Gastrocnemius medialis (tissue), 4 donors: ENCODE results near the gene CD300C. TPM values are rescaled to one million over a fixed set of nuclear protein-coding genes. Genes with fewer than 3 reads are reported as not detected.
"Not testable (repeated sequence)": the region's sequence is repeated elsewhere in the genome, so short reads cannot be mapped to it uniquely, and the experiment has no call there.

ENCODE experiments used
- ATAC-seq, 2 donors: fragments of 150-250 bp; one replicate each; pipeline ENCODE4 v1.9.1; 2016
- DNase-seq, 2 donors: peaks; one replicate each; pipeline ENCODE4 v3.0.0-alpha.2; 2019
- H3K27ac ChIP-seq, 4 donors: fragments of 200-600 bp; sonication (generic); 1 replicate in 1 of 4; 2 replicates in 3 of 4; pipeline ENCODE4 v1.5.1; 2016 to 2018; ENCODE audit warnings: mild to moderate bottlenecking in 2 of 4, moderate library complexity in 1 of 4
- H3K27me3 ChIP-seq, 3 donors: fragments of 200-600 bp; sonication (generic) in 2 of 3; 1 replicate in 1 of 3; 2 replicates in 2 of 3; pipeline versions ENCODE4 v1.5.1 to v1.6.0; 2016 to 2019; ENCODE audit warnings: mild to moderate bottlenecking in 1 of 3, moderate library complexity in 1 of 3
- H3K36me3 ChIP-seq, 2 donors: fragments of 200-600 bp; sonication (generic) in 1 of 2; one replicate each; pipeline ENCODE4 v1.5.1; 2017 to 2018
- H3K4me1 ChIP-seq, 2 donors: fragments of 200-600 bp; sonication (generic) in 1 of 2; one replicate each; pipeline ENCODE4 v1.5.1; 2016 to 2017; ENCODE audit warnings: mild to moderate bottlenecking in 2 of 2
- H3K4me3 ChIP-seq, 4 donors: fragments of 200-600 bp; sonication (generic) in 3 of 4; 1 replicate in 1 of 4; 2 replicates in 3 of 4; pipeline ENCODE4 v1.5.1; 2016 to 2019; ENCODE audit warnings: mild to moderate bottlenecking in 2 of 4
- H3K9me3 ChIP-seq, 3 donors: fragments of 200-600 bp; sonication (generic) in 2 of 3; 1 replicate in 1 of 3; 2 replicates in 2 of 3; pipeline ENCODE4 v1.5.1; 2016 to 2019
- CTCF ChIP-seq, 5 experiments: fragments of 450-650 bp in 3 of 5; fragments of 200-600 bp in 2 of 5; sonication (generic) in 2 of 5; IDR thresholded peaks in 4 of 5; conservative IDR thresholded peaks in 1 of 5; 1 replicate in 4 of 5; 2 replicates in 1 of 5; pipeline ENCODE4 v1.5.1; 2016 to 2019; ENCODE audit warnings: antibody characterized with exemption in 5 of 5, mild to moderate bottlenecking in 3 of 5, moderate library complexity in 3 of 5
- POLR2A ChIP-seq, 2 donors: fragments of 450-650 bp; IDR thresholded peaks; one replicate each; pipeline ENCODE4 v1.6.1; 2017; ENCODE audit warnings: antibody characterized with exemption in 2 of 2, mild to moderate bottlenecking in 2 of 2, moderate library complexity in 2 of 2
- in situ Hi-C, 4 donors: fragments of 200-750 bp; cut with MboI; loops; one replicate each; pipeline versions ENCODE4 v1.15.0 to v1.8.0; 2017; ENCODE audit warnings: low sequenced_read_pairs in 4 of 4
- intact Hi-C: fragments of 100-400 bp; cut with DNase I; formaldehyde crosslinking; loops from one replicate; pipeline ENCODE4 v1.15.1; 2023; ENCODE audit warnings: low total_unique reads
- total RNA-seq, 4 donors: library from RNA; depleted of rRNA; stranded (reverse); fragments of >200 nt; gene quantifications; one replicate each; pipeline versions ENCODE4 v1.1.0 to v1.2.3, GENCODE V29; 2016

CD300C gene
- total RNA-seq, 4 donors from 2014 or later = 0.16 TPM; not detected in 3

- intact Hi-C loops (loop anchor here (5.0 to 10.0 kb wide), 2 partner anchors 125 to 298 kb away; partner anchors contain the start of gene TTYH2), in situ Hi-C loops (no loop called here)
- peak overlapping the region; percentile 45 to 80 (median 63) for H3K27ac ChIP-seq
These were observed 33.3 kb downstream of the CD300C start for GRCh38 chr17:74512624-74513091.

GRCh38 chr17:74512036-74512435 lies 33.9 kb downstream of the CD300C start:
- Histone ChIP-seq H3K27me3 (no peaks in the 10 kb centered on the region), H3K4me1 (peaks cover 13 to 19% of the 10 kb centered on the region in 2 donors), H3K27ac (peak overlapping the region; percentile 45 to 80 (median 63)), H3K9me3 (no peaks in the 10 kb centered on the region), H3K4me3 (no peak overlapping the region), H3K36me3 (no peaks in the 10 kb centered on the region)
- intact Hi-C loops (loop anchor here (5.0 to 10.0 kb wide), 2 partner anchors 125 to 297 kb away; partner anchors contain the start of gene TTYH2), in situ Hi-C loops (no loop called here)
- ATAC-seq (peak; percentile 95), DNase-seq (peak; percentile 81 to 86)
- TF ChIP-seq CTCF (IDR thresholded peaks at IDR 0.05 in 4 of 5, conservative IDR thresholded peaks at IDR 0.05 in 1 of 5) (no peak), POLR2A (IDR thresholded peaks at IDR 0.05) (no peak)

More at GRCh38 chr17:74512624-74513091, 33.3 kb downstream of the CD300C start:
- TF ChIP-seq POLR2A (IDR thresholded peaks at IDR 0.05) (no peak), CTCF (IDR thresholded peaks at IDR 0.05 in 4 of 5, conservative IDR thresholded peaks at IDR 0.05 in 1 of 5) (no peak)
- peak in 1 of 2 donors; percentile 30 for DNase-seq
- Histone ChIP-seq H3K4me3 (no peak overlapping the region), H3K27me3 (no peaks in the 10 kb centered on the region), H3K4me1 (peaks cover 13 to 19% of the 10 kb centered on the region in 2 donors), H3K36me3 (no peaks in the 10 kb centered on the region), H3K9me3 (no peaks in the 10 kb centered on the region)
- ATAC-seq = peak; percentile 71 to 78

- no peaks in the 10 kb centered on the region for H3K9me3 ChIP-seq
- TF ChIP-seq CTCF (IDR thresholded peaks at IDR 0.05 in 4 of 5, conservative IDR thresholded peaks at IDR 0.05 in 1 of 5) (no peak), POLR2A (IDR thresholded peaks at IDR 0.05) (no peak)
- in situ Hi-C loops = no loop called here
These were observed 37.8 kb downstream of the CD300C start for GRCh38 chr17:74508156-74508555.

GRCh38 chr17:74503949-74504348 lies 42.0 kb downstream of the CD300C start:
- in situ Hi-C loops, H3K27me3 ChIP-seq, H3K4me3 ChIP-seq, intact Hi-C loops, H3K9me3 ChIP-seq, H3K36me3 ChIP-seq, H3K27ac ChIP-seq, H3K4me1 ChIP-seq: not testable (repeated sequence)
- peak in 1 of 2 donors; percentile 64 for DNase-seq
- peak in 1 of 2 donors; percentile 64 for ATAC-seq

More at GRCh38 chr17:74508156-74508555, 37.8 kb downstream of the CD300C start:
- H3K27me3 ChIP-seq = no peaks in the 10 kb centered on the region
- DNase-seq (no peak), ATAC-seq (no peak)
- H3K27ac ChIP-seq = no peak overlapping the region
- peaks cover 19 to 21% of the 10 kb centered on the region in 2 donors for H3K4me1 ChIP-seq
- H3K4me3 ChIP-seq = no peak overlapping the region
- intact Hi-C loops = no loop called here
- H3K36me3 ChIP-seq = no peaks in the 10 kb centered on the region

GRCh38 chr17:74502861-74503260 lies 43.1 kb downstream of the CD300C start:
- Histone ChIP-seq H3K4me1 (peaks cover 0 to 8% of the 10 kb centered on the region in 2 donors), H3K27ac (no peak overlapping the region), H3K4me3 (no peak overlapping the region), H3K27me3 (no peaks in the 10 kb centered on the region), H3K9me3 (no peaks in the 10 kb centered on the region), H3K36me3 (no peaks in the 10 kb centered on the region)
- no peak for DNase-seq
- in situ Hi-C loops (no loop called here), intact Hi-C loops (no loop called here)
- TF ChIP-seq POLR2A (IDR thresholded peaks at IDR 0.05) (no peak), CTCF (IDR thresholded peaks at IDR 0.05 in 4 of 5, conservative IDR thresholded peaks at IDR 0.05 in 1 of 5) (no peak)
- no peak for ATAC-seq
